DMS114 treated with DMSO at 0.1 percent for 48 hours (cell line): ENCODE data around the gene AACS.
"Not testable (repeated sequence)": the region's sequence is repeated elsewhere in the genome, so short reads cannot be mapped to it uniquely, and the experiment has no call there.

ENCODE experiments used
- DNase-seq: peaks from one replicate; lab custom pipeline; 2025; ENCODE audit not compliant: unreplicated experiment; lab: John Stamatoyannopoulos, UW

The AACS gene

GRCh38 chr12:125055591-125055990 is 9.6 kb upstream of the AACS start:
- DNase-seq: no peak

DNA sequence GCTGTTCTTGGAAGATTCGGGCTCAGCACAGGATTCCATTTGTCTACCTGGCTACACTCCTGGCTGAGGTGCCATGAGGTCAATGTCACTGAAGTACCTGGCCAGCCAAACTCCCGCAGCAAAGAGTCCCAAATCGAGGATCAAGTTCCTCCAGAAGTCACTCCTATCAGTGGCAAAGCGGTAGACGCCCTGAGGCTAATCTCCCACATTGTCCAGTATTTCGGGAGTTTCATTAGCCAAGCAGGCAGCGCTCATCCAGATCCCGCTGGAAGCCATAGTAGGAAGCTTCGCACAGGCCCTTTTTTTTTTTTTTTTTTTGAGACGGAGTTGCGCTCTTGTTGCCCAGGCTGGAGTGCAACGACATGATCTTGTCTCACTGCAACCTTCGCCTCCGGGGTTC is 8.9 kb upstream of the AACS start:
- DNase-seq: no peak

DNA sequence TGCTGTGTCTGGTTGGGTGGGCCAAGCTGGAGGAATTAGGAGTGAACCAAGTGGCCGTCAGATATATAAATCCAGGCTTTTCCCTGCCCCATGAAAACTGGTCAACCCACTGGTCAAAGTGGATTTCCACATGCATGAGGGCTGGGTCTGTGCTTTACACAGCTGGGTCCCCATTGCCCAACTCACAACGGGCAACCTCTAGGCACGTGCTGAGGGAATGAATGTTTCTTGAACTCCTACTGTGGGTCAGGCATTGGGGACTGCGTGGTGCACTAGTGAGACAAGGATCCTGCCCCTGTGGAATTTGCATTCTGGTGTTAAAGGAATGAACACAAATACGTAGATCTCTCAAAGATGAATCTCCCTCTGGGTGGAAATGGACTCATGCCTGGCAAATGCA is 7.5 kb upstream of the AACS start:
- DNase-seq: no peak

- no peak for DNase-seq
Observed at GRCh38 chr12:125061229-125061628, 4.0 kb upstream of the AACS start.

DNA sequence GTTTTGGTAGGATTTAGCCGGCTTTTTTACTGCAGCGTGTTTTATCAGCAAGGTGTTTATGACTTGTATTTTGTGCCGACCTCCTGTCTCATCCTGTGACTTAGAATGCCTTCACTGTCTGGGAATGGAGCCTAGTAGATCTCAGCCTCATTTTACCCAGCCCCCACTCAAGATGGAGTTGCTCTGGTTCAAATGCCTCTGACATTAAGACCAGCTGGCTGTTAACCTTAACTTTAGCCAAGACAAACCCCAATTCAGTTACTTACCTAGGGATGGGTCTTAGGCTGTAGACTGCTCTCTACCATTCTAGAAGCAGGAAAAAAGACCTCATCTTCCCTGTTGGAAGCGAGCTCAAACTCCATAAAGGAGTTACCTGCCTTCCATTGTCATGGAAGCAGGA is 1.7 kb upstream of the AACS start:
- not testable (repeated sequence) for DNase-seq

DNA sequence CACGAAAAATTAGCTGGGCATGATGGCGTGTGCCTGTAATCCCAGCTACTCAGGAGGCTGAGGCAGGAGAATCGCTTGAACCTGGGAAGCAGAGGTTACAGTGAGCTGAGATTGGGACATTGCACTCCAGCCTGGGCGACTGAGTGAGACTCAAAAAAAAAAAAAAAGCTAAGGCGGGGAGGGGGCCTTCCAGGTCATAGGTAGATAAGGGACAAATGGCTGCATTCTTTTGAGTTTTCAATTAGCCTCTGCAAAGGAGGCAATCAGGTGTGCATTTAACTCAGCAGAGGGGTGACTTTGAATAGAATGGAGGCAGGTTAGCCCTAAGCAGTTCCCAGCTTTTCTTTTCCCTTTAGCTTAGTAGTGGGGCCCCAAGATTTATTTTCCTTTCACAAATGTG is 743 bp upstream of the AACS start:
- no peak for DNase-seq

GRCh38 chr12:125065919-125066570 is 810 bp downstream of the AACS start:
- DNase-seq: no peak

GRCh38 chr12:125068391-125068790 is 3.2 kb downstream of the AACS start:
- DNase-seq: no peak

GRCh38 chr12:125069616-125070015 is 4.4 kb downstream of the AACS start:
- DNase-seq: no peak

- peak; percentile 28 for DNase-seq
Observed at GRCh38 chr12:125070112-125070511, 4.9 kb downstream of the AACS start.

DNA sequence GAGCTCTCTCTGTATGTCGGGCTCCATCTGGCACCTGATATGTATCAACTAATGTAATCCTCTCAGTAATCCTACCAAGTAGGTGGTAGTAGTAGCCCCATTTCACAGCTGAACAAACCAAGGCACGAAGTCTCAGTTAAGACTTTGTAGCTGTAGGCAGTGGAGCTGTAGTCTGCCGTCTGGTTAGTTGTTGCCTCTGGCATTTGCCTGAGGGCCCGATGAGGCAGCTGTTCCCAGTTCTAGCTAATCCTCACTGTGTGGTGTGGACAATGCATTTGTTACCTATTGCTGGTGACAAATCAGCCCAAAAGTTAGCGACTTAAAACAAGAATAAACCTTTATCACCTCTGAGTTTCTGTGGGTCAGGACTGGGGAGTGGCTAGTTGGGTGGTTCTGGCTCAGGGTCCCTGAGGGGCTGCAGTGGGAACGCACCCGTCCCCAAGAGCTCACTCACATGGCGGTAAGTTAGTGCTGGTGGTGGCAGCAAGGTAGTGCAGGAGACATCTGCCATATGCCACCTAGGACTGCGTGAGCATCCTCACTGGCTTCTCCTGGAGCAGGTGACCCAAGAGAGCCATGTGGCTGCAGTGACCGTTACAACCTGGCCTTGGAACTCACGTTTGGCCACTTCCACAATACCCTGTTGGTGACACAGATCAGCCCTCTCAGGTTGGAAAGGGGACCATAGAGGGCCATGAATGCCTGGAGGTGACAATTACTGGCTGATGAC is 5.6 kb downstream of the AACS start:
- DNase-seq: no peak

- no peak for DNase-seq
Observed at GRCh38 chr12:125071456-125071855, 6.2 kb downstream of the AACS start.

DNA sequence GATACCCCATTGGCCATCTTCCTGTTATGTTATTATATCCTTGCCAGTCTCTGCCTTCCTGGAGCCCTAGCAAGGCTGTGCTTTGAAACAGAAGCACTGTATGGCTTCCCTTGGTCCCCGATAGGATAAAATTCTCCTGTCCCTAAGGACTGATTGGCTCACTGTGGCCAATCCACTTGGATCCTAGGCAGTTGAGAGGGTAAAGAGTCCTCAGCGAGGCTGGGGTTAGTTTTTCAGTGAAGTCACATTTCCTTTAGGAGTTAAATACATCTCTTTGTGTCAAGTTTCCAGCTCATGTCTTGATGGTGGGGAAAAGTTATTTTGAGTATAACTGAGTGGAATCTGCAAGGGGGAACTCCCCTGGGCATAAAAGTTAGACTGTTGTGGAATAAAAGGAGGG is 7.3 kb downstream of the AACS start:
- no peak for DNase-seq

GRCh38 chr12:125074294-125074693 is 9.1 kb downstream of the AACS start:
- DNase-seq: not testable (repeated sequence)

GRCh38 chr12:125076103-125076502 is 10.9 kb downstream of the AACS start:
- no peak for DNase-seq

DNA sequence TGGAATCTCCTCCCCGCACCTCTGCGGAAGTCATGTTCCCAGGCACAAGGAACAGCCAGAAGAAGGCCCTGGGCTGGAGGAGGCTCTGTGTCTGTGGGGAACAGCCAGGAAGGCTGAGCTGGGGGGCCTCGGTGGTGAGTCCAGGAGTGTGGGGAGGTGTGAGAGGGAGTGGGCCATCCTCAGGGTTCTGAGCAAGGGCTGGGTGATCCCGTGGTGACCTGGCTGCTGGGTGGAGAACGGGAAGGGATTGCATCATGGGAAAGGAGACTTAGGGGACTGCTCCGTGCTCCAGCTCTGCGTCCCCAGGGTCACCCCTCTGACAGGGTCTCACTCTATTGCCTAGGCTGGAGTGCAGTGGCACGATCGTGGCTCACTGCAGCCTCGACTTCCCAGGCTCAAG is 13.8 kb downstream of the AACS start:
- DNase-seq: no peak

DNA sequence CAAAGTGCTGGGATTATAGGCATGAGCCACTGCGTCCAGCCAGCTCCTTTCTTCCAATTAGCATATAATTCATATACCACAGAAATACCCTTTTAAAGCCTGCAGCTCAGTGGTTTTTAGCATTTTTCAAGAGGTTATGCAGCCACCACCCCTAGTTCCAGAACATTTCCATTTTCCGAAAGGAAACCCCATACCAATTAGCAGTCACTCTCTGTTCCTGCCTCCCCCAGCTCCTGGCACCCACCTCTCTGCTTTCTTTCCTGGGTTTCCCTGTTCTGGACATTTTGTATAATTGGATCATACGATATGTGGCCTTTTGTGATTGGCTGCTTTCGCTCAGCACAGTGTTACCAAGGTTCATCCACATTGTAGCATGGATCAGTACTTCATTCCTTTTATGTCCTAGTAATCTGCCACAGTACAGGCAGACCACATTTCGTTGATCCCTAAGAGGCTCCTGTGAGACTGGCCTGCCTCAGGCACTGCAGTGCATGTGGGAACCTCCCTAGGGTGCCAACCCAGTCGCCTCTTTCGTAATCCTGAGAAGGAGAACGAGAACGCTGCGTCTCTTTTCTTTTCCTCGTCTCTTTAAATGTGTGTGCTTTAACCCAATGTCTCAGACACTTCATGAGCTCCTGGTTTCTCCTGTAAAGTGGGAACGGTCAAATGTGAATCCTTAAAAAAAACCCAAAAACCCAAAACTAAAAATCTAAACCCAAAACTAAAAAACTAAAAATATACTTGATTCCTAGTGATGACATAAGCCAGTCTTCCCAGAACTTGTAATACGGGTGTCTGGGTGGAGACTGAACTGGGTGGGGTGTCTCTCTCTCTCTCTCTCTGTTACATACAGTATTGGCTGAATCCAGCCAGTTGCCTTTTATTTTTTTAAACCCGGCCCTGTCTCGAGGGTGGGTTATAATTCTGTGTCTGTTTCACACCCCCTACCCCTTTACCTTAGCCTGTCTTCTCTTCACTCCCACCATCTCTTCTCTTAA is 14.7 kb downstream of the AACS start:
- no peak for DNase-seq

DNA sequence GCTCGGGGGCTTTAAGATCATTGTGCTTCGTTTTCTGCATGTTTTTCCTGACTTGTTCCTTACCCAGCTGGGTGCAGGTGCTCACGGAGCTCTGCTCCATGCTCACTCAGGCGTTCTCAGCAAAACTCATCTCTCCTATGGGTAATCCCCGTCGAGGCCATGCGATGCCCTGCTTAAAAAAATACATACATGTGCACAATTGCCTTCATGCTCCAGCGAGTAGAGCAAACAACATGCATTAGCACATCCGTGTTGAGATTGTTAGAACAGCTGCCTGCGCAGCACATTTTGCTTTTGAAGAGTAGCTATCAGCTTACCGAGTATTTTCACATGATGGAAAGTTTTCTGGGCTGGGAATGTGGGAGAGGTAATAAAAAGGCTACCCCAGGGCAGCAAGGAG is 16.2 kb downstream of the AACS start:
- DNase-seq: no peak

GRCh38 chr12:125083072-125083471 is 17.8 kb downstream of the AACS start:
- no peak for DNase-seq

GRCh38 chr12:125088199-125088598 is 23.0 kb downstream of the AACS start:
- DNase-seq: not testable (repeated sequence)

GRCh38 chr12:125089083-125089482 is 23.8 kb downstream of the AACS start:
- no peak for DNase-seq

DNA sequence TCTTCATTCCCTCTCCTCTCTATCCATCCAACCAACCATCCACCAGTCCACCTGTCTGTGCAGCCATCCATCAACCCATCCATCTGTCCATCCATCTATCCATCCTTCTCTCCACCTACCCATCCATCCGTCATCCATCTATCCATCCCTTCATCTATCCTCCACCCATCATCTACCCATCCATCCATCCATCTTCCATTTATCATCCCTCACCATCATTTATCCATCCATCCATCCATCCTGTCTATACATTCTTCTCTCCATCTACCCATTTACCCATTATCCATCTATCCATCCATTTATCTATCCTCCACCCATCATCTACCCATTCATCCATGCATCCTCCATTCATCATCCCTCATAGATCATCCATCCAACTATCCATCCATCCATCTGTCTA is 24.4 kb downstream of the AACS start:
- DNase-seq: no peak
